ENCODE data around the gene ST6GALNAC3.

The ST6GALNAC3 gene

DNA sequence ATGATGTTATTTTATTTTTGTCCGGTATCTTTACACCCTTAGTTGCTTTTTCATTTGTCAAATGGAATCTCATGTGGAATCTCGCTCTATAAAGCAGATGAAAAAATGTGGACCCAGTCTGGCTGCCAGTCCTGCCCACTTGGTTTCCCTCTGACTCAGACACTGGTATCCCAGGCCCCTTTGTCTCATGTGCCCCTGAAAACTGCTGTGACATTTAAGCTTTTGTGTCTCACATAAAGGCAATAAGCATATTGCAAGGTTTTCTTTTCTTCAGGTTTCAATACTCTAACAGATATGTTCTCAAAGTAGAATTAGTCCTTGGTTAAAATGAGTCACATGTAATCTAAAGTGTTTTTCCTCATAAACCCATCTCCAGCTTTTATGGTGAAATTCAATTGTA, 183.3 kb downstream of the ST6GALNAC3 start:
- no peaks in the 10 kb centered on the region for H3K4me1 ChIP-seq (ENCODE audit: low read length)
- TF ChIP-seq EZH2phosphoT487 (IDR thresholded peaks at IDR 0.05; ENCODE audit: low read length) (no peak), EZH2 (optimal IDR thresholded peaks at IDR 0.05; ENCODE audit: low read depth, low read length) (no peak)
- TF ChIP-seq, protein P1, sequence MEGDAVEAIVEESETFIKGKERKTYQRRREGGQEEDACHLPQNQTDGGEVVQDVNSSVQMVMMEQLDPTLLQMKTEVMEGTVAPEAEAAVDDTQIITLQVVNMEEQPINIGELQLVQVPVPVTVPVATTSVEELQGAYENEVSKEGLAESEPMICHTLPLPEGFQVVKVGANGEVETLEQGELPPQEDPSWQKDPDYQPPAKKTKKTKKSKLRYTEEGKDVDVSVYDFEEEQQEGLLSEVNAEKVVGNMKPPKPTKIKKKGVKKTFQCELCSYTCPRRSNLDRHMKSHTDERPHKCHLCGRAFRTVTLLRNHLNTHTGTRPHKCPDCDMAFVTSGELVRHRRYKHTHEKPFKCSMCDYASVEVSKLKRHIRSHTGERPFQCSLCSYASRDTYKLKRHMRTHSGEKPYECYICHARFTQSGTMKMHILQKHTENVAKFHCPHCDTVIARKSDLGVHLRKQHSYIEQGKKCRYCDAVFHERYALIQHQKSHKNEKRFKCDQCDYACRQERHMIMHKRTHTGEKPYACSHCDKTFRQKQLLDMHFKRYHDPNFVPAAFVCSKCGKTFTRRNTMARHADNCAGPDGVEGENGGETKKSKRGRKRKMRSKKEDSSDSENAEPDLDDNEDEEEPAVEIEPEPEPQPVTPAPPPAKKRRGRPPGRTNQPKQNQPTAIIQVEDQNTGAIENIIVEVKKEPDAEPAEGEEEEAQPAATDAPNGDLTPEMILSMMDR (IDR thresholded peaks at IDR 0.05; ENCODE audit: low read length), result no peak
- H3K27ac ChIP-seq (ENCODE audit: low read length), result no peak overlapping the region
- no peaks in the 10 kb centered on the region for H3K36me3 ChIP-seq (replicated peaks; ENCODE audit: insufficient read depth, low read length)
- H3K9ac ChIP-seq (ENCODE audit: low read length), result no peak overlapping the region
- H3K4me3 ChIP-seq (ENCODE audit: low read length), result no peak overlapping the region
- H3K27me3 ChIP-seq (replicated peaks; ENCODE audit: insufficient read depth, low read length), result no peaks in the 10 kb centered on the region
- no peaks in the 10 kb centered on the region for H3K9me2 ChIP-seq (replicated peaks; ENCODE audit: insufficient read depth, low read length)
- no peak overlapping the region for H2AFZ ChIP-seq (ENCODE audit: low read length)
- H3K4me2 ChIP-seq (ENCODE audit: low read depth, low read length), result no peak overlapping the region
- H4K20me1 ChIP-seq (ENCODE audit: insufficient read depth, low read length), result no peaks in the 10 kb centered on the region
- H3K9me3 ChIP-seq (replicated peaks; ENCODE audit: insufficient read depth, low read length), result no peaks in the 10 kb centered on the region
- H3K79me2 ChIP-seq (ENCODE audit: low read length), result no peaks in the 10 kb centered on the region
- no peaks in the 10 kb centered on the region for H3F3A ChIP-seq (ENCODE audit: insufficient read depth, low read length)
- DNase-seq, result no peak

DNA sequence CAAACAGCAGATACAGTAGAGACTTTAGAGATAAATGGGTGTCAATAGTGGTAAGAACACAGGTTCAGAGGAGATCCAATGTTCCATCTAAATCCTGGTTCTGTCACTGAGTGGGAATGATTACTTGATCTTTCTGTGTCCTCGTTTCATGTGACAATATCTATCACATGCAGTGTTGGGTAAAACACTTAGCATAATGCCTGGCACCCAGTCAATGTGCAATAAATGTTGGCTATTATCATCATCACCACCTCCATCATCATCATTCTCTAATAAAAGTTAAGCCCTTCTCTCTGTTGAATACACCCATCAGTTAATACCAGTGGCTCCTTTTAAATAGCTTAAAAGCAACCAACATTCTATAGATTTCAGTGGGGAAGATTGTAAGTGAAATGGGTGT, 184.7 kb downstream of the ST6GALNAC3 start:
- no peak overlapping the region for H2AFZ ChIP-seq (ENCODE audit: low read length)
- H3K79me2 ChIP-seq (ENCODE audit: low read length), result no peaks in the 10 kb centered on the region
- no peak for DNase-seq
- H3K27ac ChIP-seq (ENCODE audit: low read length), result no peak overlapping the region
- no peaks in the 10 kb centered on the region for H3K27me3 ChIP-seq (replicated peaks; ENCODE audit: insufficient read depth, low read length)
- H3K4me3 ChIP-seq (ENCODE audit: low read length), result no peak overlapping the region
- no peaks in the 10 kb centered on the region for H3K9me2 ChIP-seq (replicated peaks; ENCODE audit: insufficient read depth, low read length)
- H3K9me3 ChIP-seq (replicated peaks; ENCODE audit: insufficient read depth, low read length), result no peaks in the 10 kb centered on the region
- H4K20me1 ChIP-seq (ENCODE audit: insufficient read depth, low read length), result no peaks in the 10 kb centered on the region
- no peaks in the 10 kb centered on the region for H3F3A ChIP-seq (ENCODE audit: insufficient read depth, low read length)
- TF ChIP-seq EZH2phosphoT487 (IDR thresholded peaks at IDR 0.05; ENCODE audit: low read length) (no peak), EZH2 (optimal IDR thresholded peaks at IDR 0.05; ENCODE audit: low read depth, low read length) (no peak)
- TF ChIP-seq, protein P1 (IDR thresholded peaks at IDR 0.05; ENCODE audit: low read length), result no peak
- H3K4me2 ChIP-seq (ENCODE audit: low read depth, low read length), result no peak overlapping the region
- no peaks in the 10 kb centered on the region for H3K4me1 ChIP-seq (ENCODE audit: low read length)
- H3K9ac ChIP-seq (ENCODE audit: low read length), result no peak overlapping the region
- H3K36me3 ChIP-seq (replicated peaks; ENCODE audit: insufficient read depth, low read length), result no peaks in the 10 kb centered on the region

DNA sequence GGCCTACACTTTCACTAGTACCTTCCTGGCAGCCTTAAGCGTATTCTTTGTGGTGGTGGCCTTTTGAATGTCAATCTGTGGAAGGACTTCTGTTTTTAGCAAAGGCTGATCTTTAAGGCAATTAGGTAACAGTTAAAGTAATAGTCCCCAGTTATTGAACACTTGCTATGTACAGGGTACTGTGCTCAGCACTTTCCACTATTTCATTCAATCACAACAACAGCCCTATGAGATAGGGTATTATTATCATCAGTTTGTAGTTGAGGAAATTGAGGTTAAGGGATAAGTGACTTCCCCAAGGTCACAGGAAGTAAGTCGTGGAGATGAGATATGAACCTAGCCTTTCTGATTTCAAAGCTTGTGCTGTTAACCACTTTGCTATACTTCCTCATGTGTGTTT, 185.7 kb downstream of the ST6GALNAC3 start:
- Histone ChIP-seq H3K4me1 (ENCODE audit: low read length) (no peaks in the 10 kb centered on the region), H3F3A (ENCODE audit: insufficient read depth, low read length) (no peaks in the 10 kb centered on the region), H3K9me3 (replicated peaks; ENCODE audit: insufficient read depth, low read length) (no peaks in the 10 kb centered on the region), H3K27me3 (replicated peaks; ENCODE audit: insufficient read depth, low read length) (no peaks in the 10 kb centered on the region), H3K9me2 (replicated peaks; ENCODE audit: insufficient read depth, low read length) (no peaks in the 10 kb centered on the region), H4K20me1 (ENCODE audit: insufficient read depth, low read length) (no peaks in the 10 kb centered on the region), H3K4me2 (ENCODE audit: low read depth, low read length) (no peak overlapping the region), H2AFZ (ENCODE audit: low read length) (no peak overlapping the region), H3K79me2 (ENCODE audit: low read length) (no peaks in the 10 kb centered on the region), H3K4me3 (ENCODE audit: low read length) (no peak overlapping the region), H3K36me3 (replicated peaks; ENCODE audit: insufficient read depth, low read length) (no peaks in the 10 kb centered on the region), H3K9ac (ENCODE audit: low read length) (no peak overlapping the region), H3K27ac (ENCODE audit: low read length) (no peak overlapping the region)
- DNase-seq, result no peak
- TF ChIP-seq EZH2 (optimal IDR thresholded peaks at IDR 0.05; ENCODE audit: low read depth, low read length), result no peak
- TF ChIP-seq EZH2phosphoT487 (IDR thresholded peaks at IDR 0.05; ENCODE audit: low read length), result no peak
- TF ChIP-seq, protein P1 (IDR thresholded peaks at IDR 0.05; ENCODE audit: low read length), result no peak

Measured in MM.1S (cell line).